Tibial nerve (tissue), 4 donors: ENCODE results near the gene FAM98B. TPM values are rescaled to one million over a fixed set of nuclear protein-coding genes. Genes with fewer than 3 reads are reported as not detected.
A peak's percentile ranks its signal among the peaks of the same experiment; 100 is the strongest.

Source experiments
- DNase-seq, 2 donors: peaks; one replicate each; pipeline ENCODE4 v3.0.0-alpha.2; 2019; ENCODE audit warnings: low spot score in 2 of 2
- H3K27ac ChIP-seq, 4 donors: fragments of 200-600 bp; sonication (generic) in 3 of 4; one replicate each; pipeline ENCODE4 v1.5.1; 2017 to 2019; ENCODE audit warnings: mild to moderate bottlenecking in 1 of 4
- H3K27me3 ChIP-seq, 2 donors: fragments of 200-600 bp; sonication (generic) in 1 of 2; one replicate each; pipeline versions ENCODE4 v1.5.1 to v1.6.0; 2017 to 2019
- H3K36me3 ChIP-seq, 3 donors: fragments of 200-600 bp; sonication (generic); one replicate each; pipeline ENCODE4 v1.5.1; 2018 to 2019
- H3K4me1 ChIP-seq, 4 donors: fragments of 200-600 bp; sonication (generic) in 3 of 4; one replicate each; pipeline ENCODE4 v1.5.1; 2017 to 2019
- H3K4me3 ChIP-seq, 4 donors: fragments of 200-600 bp; sonication (generic) in 3 of 4; one replicate each; pipeline ENCODE4 v1.5.1; 2017 to 2019; ENCODE audit warnings: mild to moderate bottlenecking in 1 of 4, moderate library complexity in 1 of 4
- H3K9me3 ChIP-seq, 4 donors: fragments of 200-600 bp; sonication (generic) in 3 of 4; one replicate each; pipeline ENCODE4 v1.5.1; 2017 to 2019
- EP300 ChIP-seq, 2 donors: sonication (generic); formaldehyde crosslinking; IDR thresholded peaks; one replicate each; pipeline ENCODE4 v1.6.1; 2017; ENCODE audit warnings: antibody characterized with exemption in 2 of 2, mild to moderate bottlenecking in 1 of 2
- POLR2A ChIP-seq, 2 donors: fragments of 450-650 bp; IDR thresholded peaks; one replicate each; pipeline ENCODE4 v1.6.1; 2017; ENCODE audit warnings: antibody characterized with exemption in 2 of 2, mild to moderate bottlenecking in 2 of 2, moderate library complexity in 2 of 2
- WGBS, 2 donors: methylation state at CpG; one replicate each; pipeline ENCODE4 v1.1.5; 2018; 5-methylcytosine and 5-hydroxymethylcytosine counted together
- total RNA-seq, 4 donors: library from RNA; depleted of rRNA; stranded (reverse); fragments of >200 nt; gene quantifications; one replicate each; pipeline ENCODE4 v1.1.0, GENCODE V29; 2016
- TF ChIP-seq, protein P1 (sequence below), 5 experiments: fragments of 200-600 bp in 3 of 5; fragments of 450-650 bp in 2 of 5; sonication (generic) in 3 of 5; IDR thresholded peaks; one replicate each; pipeline ENCODE4 v1.5.1; 2016 to 2019; ENCODE audit warnings: antibody characterized with exemption in 5 of 5, mild to moderate bottlenecking in 3 of 5, moderate library complexity in 2 of 5

The FAM98B gene
- 10 to 100 TPM in 2 of 4 donors, 1 to 10 TPM in 2; 7.3 to 17.5 (median 10.9) TPM for total RNA-seq

DNA sequence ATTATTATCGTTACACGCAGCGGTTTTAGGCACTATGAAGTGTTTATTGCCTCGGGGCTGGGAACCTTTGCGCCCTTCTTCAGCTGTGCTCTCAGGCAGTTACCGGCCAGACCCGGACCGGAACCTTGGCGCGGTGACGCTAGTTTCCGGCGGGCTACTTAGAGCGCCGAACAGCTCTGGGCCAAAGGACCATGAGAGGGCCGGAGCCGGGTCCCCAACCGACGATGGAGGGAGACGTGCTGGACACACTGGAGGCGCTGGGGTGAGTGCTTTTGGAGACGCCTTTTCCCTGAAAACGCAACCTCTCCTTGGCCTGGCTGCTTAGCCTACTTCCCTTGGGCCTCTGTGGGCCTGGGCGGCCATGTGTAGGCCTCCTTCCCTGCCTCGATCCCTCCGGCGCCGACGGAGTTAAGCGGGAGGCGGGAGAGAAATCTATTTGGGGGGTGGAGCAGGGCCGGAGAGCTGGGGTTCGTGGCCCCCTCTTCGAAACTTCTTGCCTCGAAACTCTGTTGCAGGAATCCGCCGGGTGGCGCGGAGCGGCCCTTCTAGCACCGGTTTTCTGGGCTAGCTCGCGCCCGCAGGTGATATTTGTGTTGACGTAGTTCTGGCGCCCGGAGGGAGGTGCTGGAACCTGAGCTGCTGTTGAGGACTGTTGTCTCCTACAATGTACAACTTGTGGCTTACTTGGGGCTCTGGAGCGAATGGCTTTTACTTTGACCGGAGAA, at the start of gene FAM98B:
FAM98B (plus strand) TSS at position 157 of the 725 bp plus-strand sequence; CDS start at position 192, 35 bp downstream.
- 0% methylated on average over 41 to 49 of the region's 49 CpGs for WGBS, 2 donors

DNA sequence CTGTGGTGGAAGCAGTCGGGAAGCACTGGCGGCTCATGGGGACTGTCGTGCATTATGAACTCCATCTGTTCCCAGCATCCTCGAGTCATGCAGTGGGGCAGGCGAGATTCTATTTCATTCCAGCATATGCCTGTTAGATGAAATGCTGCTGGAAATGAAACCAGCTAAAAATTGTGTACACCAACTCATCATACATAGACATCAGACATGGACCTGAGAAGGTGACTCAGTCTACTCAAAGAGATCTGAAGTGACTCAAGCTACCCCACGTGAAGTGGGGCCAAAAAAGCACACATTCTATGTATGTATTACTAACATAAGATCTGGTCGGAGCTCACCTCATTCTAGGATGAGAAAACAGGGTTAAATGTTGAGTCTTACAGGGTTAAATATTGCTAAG, 47.5 kb upstream of the FAM98B start:
- DNase-seq = no peak
- no peaks in the 10 kb centered on the region for H3K36me3 ChIP-seq
- H3K4me1 ChIP-seq = no peaks in the 10 kb centered on the region
- no peak for TF ChIP-seq POLR2A (IDR thresholded peaks at IDR 0.05)
- TF ChIP-seq EP300 (IDR thresholded peaks at IDR 0.05) = no peak
- TF ChIP-seq, protein P1, sequence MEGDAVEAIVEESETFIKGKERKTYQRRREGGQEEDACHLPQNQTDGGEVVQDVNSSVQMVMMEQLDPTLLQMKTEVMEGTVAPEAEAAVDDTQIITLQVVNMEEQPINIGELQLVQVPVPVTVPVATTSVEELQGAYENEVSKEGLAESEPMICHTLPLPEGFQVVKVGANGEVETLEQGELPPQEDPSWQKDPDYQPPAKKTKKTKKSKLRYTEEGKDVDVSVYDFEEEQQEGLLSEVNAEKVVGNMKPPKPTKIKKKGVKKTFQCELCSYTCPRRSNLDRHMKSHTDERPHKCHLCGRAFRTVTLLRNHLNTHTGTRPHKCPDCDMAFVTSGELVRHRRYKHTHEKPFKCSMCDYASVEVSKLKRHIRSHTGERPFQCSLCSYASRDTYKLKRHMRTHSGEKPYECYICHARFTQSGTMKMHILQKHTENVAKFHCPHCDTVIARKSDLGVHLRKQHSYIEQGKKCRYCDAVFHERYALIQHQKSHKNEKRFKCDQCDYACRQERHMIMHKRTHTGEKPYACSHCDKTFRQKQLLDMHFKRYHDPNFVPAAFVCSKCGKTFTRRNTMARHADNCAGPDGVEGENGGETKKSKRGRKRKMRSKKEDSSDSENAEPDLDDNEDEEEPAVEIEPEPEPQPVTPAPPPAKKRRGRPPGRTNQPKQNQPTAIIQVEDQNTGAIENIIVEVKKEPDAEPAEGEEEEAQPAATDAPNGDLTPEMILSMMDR (IDR thresholded peaks at IDR 0.05) = no peak
- H3K9me3 ChIP-seq = no peaks in the 10 kb centered on the region
- WGBS, 2 donors = 69 to 70% methylated on average over 7 of the region's 7 CpGs
- H3K27me3 ChIP-seq = no peaks in the 10 kb centered on the region
- H3K27ac ChIP-seq = no peak overlapping the region
- no peak overlapping the region for H3K4me3 ChIP-seq

More for the DNA sequence above, at the start of gene FAM98B:
- no peaks in the 10 kb centered on the region for H3K27me3 ChIP-seq
- TF ChIP-seq EP300 (IDR thresholded peaks at IDR 0.05) (peak in 1 of 2 donors; percentile 88), POLR2A (IDR thresholded peaks at IDR 0.05) (peak in 1 of 2 donors; percentile 24)
- TF ChIP-seq, protein P1 (IDR thresholded peaks at IDR 0.05) = peak in 1 of 5 experiments; percentile 56
- H3K27ac ChIP-seq = peak within 1 kb of the TSS; percentile 69 to 96 (median 90)
- H3K4me3 ChIP-seq = peak within 1 kb of the TSS; percentile 64 to 97 (median 84)
- no peaks in the 10 kb centered on the region for H3K9me3 ChIP-seq
- peaks cover 0 to 9% (median 0%) of the 10 kb centered on the region in 3 donors for H3K36me3 ChIP-seq
- peaks cover 0 to 33% (median 4%) of the 10 kb centered on the region in 4 donors for H3K4me1 ChIP-seq
- DNase-seq = peak; percentile 73 to 86

DNA sequence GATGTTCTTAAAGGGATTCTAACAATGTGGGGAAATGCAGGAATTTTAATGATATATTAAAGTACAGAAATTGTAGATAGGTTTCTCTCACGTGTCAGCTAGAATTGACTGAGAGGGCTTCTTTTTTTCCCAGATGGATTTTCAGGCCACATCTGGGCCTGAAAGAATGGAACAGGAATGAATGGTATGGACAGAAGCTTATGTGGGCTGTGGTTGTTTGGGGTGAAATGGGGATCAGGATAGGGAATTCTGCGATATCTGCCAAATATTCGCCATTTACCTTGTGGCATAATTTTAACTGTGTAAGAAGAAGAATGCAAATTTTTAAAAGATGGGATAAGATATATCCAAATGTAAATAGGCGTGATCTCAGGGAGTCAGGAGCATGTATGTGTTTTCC, 45.4 kb upstream of the FAM98B start:
- H3K4me1 ChIP-seq = no peaks in the 10 kb centered on the region
- H3K4me3 ChIP-seq = no peak overlapping the region
- 87% methylated on average over 4 of the region's 4 CpGs for WGBS, 2 donors
- H3K36me3 ChIP-seq = no peaks in the 10 kb centered on the region
- no peak for DNase-seq
- no peaks in the 10 kb centered on the region for H3K27me3 ChIP-seq
- H3K9me3 ChIP-seq = no peaks in the 10 kb centered on the region
- TF ChIP-seq, protein P1 (IDR thresholded peaks at IDR 0.05) = no peak
- TF ChIP-seq POLR2A (IDR thresholded peaks at IDR 0.05) (no peak), EP300 (IDR thresholded peaks at IDR 0.05) (no peak)
- no peak overlapping the region for H3K27ac ChIP-seq

DNA sequence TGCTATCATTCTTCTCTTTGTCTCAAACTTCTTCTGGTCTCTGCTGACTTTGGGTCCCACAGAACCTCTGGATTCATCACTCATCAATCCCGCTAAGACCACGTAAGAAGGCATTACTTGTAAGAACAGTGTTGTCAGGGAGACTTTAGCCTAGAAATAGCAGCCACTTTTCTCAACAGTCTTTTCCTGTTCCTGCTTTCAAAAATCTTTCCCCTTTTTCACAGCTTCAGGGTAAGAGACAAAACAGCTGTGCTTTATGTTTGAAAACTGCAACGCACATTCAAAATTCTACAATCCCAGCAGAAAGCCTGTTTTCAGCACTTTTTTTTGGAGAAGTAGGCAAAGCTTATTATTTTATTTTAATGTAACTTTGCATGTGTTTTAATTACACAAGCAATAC, 42.0 kb upstream of the FAM98B start:
- no peak for DNase-seq
- Histone ChIP-seq H3K4me1 (no peaks in the 10 kb centered on the region), H3K27ac (peak overlapping the region in 1 of 4 donors; percentile 36), H3K9me3 (no peaks in the 10 kb centered on the region), H3K27me3 (no peaks in the 10 kb centered on the region), H3K36me3 (no peaks in the 10 kb centered on the region), H3K4me3 (no peak overlapping the region)
- TF ChIP-seq, protein P1 (IDR thresholded peaks at IDR 0.05) = no peak
- peak in 1 of 2 donors; percentile 33 for TF ChIP-seq EP300 (IDR thresholded peaks at IDR 0.05)
- 37 to 47% methylated on average over 3 of the region's 3 CpGs for WGBS, 2 donors

DNA sequence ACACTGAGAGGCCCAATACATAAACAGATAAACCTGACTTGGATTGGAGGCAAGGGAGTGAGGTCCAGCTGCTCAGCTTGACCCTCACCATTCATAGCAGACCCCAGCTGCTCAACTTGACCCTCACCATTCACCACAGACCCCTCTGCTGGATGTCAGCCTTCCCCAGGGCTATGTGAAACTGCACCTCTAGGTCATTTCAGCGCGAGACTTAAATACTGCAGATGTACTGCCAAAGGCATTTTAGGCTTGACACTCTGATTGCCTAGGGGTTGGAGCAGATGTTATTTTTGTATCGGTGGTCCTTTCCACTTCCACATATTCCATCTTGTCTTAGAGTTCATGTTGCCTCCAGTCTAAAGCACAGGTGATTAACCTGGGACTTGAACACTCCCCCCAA, 41.5 kb upstream of the FAM98B start:
- TF ChIP-seq, protein P1 (IDR thresholded peaks at IDR 0.05) = no peak
- TF ChIP-seq POLR2A (IDR thresholded peaks at IDR 0.05) (no peak), EP300 (IDR thresholded peaks at IDR 0.05) (no peak)
- Histone ChIP-seq H3K36me3 (no peaks in the 10 kb centered on the region), H3K4me3 (no peak overlapping the region), H3K4me1 (no peaks in the 10 kb centered on the region), H3K27me3 (no peaks in the 10 kb centered on the region), H3K27ac (no peak overlapping the region), H3K9me3 (no peaks in the 10 kb centered on the region)
- DNase-seq = no peak
- 22 to 30% methylated on average over 3 of the region's 3 CpGs for WGBS, 2 donors
